DND-41 (cell line): Measurements from ENCODE around the gene ZMYND11.

Experiments used
- ATAC-seq: fragments of 200-7000 bp; cut with Tn5 transposase; 3 replicates; pipeline ENCODE4 v1.9.1; 2021; ENCODE audit warnings: low read depth; ENCODE audit not compliant: insufficient read depth
- DNase-seq: peaks from one replicate; pipeline ENCODE4 v3.0.0-alpha.2; 2020
- H2AFZ ChIP-seq: 2 replicates; pipeline ENCODE4 v1.6.0; 2012; ENCODE audit warnings: low read depth, low read length
- H3K27ac ChIP-seq: 2 replicates; pipeline ENCODE4 v1.5.1; 2012; ENCODE audit warnings: low read length, inconsistent platforms
- H3K27me3 ChIP-seq: fragments of 200-600 bp; sonication (generic); 2 replicates; pipeline ENCODE4 v1.6.0; 2012; ENCODE audit warnings: low read length, mild to moderate bottlenecking, inconsistent platforms; ENCODE audit not compliant: insufficient read depth, poor library complexity
- H3K36me3 ChIP-seq: 2 replicates; pipeline ENCODE4 v1.5.1; 2012; ENCODE audit warnings: low read length, inconsistent platforms; ENCODE audit not compliant: insufficient read depth
- H3K4me1 ChIP-seq: 2 replicates; pipeline ENCODE4 v1.5.1; 2012; ENCODE audit warnings: mild to moderate bottlenecking, low read length; ENCODE audit not compliant: insufficient read depth
- H3K4me2 ChIP-seq: 2 replicates; pipeline ENCODE4 v1.6.0; 2012; ENCODE audit warnings: mild to moderate bottlenecking, moderate library complexity, low read length, inconsistent platforms; ENCODE audit not compliant: insufficient read depth
- H3K4me3 ChIP-seq, 2 experiments: fragments of 200-600 bp in 1 of 2; shearing (Covaris generic) in 1 of 2; 2 replicates each; pipeline ENCODE4 v1.5.1; 2012 to 2016; ENCODE audit warnings: inconsistent platforms in 2 of 2, low read length in 2 of 2, mild to moderate bottlenecking in 2 of 2, low read depth in 1 of 2, moderate library complexity in 1 of 2
- H3K79me2 ChIP-seq: 2 replicates; pipeline ENCODE4 v1.6.0; 2012; ENCODE audit warnings: low read length, inconsistent platforms; ENCODE audit not compliant: insufficient read depth
- H3K9ac ChIP-seq: 2 replicates; pipeline ENCODE4 v1.6.0; 2012; ENCODE audit warnings: low read depth, mild to moderate bottlenecking, inconsistent platforms, low read length, moderate library complexity
- H3K9me3 ChIP-seq: 2 replicates; pipeline ENCODE4 v1.5.1; 2012; ENCODE audit warnings: low read length, moderate library complexity, mild to moderate bottlenecking, inconsistent platforms; ENCODE audit not compliant: insufficient read depth, severe bottlenecking
- H4K20me1 ChIP-seq: 2 replicates; pipeline ENCODE4 v1.6.0; 2012; ENCODE audit warnings: low read length; ENCODE audit not compliant: insufficient read depth
- EZH2 ChIP-seq: IDR thresholded peaks from 3 replicates; pipeline ENCODE4 v1.6.1; 2012; ENCODE audit warnings: borderline replicate concordance, low read depth, mild to moderate bottlenecking, moderate library complexity, low read length, inconsistent platforms; ENCODE audit not compliant: severe bottlenecking
- TF ChIP-seq, protein P1 (sequence below): IDR thresholded peaks from 2 replicates; pipeline ENCODE4 v1.5.1; 2012; ENCODE audit warnings: borderline replicate concordance, low read length, moderate library complexity, mild to moderate bottlenecking; ENCODE audit not compliant: poor library complexity, severe bottlenecking; ENCODE audit errors: extremely low read depth

Gene ZMYND11

DNA sequence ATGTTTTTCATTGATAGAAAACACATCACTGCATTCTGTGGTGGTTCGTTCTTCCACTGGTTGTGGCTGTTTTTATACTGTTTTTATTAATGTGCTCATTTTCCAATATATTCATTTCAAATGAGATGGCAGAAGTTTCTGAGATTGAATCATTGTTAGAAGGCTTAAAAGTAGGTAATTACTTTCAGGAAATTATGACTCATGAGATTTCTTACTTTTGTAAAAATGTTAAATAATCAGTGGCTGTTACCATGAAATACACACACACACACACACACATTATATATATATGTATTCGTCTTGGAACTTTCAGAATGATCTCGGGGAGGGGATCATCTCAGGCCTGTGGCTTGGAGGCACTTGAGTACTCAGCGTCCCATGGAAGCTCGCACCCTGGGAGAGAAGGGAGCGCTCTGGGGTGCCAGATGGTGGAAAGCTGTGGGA lies 66.1 kb downstream of the ZMYND11 start:
- peaks cover 5% of the 10 kb centered on the region; the same call in 1 of the 2 replicates for H3K36me3 ChIP-seq
- TF ChIP-seq, protein P1, sequence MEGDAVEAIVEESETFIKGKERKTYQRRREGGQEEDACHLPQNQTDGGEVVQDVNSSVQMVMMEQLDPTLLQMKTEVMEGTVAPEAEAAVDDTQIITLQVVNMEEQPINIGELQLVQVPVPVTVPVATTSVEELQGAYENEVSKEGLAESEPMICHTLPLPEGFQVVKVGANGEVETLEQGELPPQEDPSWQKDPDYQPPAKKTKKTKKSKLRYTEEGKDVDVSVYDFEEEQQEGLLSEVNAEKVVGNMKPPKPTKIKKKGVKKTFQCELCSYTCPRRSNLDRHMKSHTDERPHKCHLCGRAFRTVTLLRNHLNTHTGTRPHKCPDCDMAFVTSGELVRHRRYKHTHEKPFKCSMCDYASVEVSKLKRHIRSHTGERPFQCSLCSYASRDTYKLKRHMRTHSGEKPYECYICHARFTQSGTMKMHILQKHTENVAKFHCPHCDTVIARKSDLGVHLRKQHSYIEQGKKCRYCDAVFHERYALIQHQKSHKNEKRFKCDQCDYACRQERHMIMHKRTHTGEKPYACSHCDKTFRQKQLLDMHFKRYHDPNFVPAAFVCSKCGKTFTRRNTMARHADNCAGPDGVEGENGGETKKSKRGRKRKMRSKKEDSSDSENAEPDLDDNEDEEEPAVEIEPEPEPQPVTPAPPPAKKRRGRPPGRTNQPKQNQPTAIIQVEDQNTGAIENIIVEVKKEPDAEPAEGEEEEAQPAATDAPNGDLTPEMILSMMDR: no peak
- no peak for TF ChIP-seq EZH2
- H3K9ac ChIP-seq: no peak overlapping the region
- no peak overlapping the region for H3K27ac ChIP-seq
- no peak overlapping the region for H3K4me2 ChIP-seq
- peaks cover 4% of the 10 kb centered on the region; the same call in 1 of the 2 replicates for H4K20me1 ChIP-seq
- H3K79me2 ChIP-seq: peaks cover 12% of the 10 kb centered on the region; the same call in 1 of the 2 replicates
- no peak for ATAC-seq
- DNase-seq: no peak
- no peaks in the 10 kb centered on the region for H3K9me3 ChIP-seq
- H3K4me3 ChIP-seq: no peak overlapping the region
- H2AFZ ChIP-seq: no peak overlapping the region
- H3K27me3 ChIP-seq: no peaks in the 10 kb centered on the region
- no peaks in the 10 kb centered on the region for H3K4me1 ChIP-seq

DNA sequence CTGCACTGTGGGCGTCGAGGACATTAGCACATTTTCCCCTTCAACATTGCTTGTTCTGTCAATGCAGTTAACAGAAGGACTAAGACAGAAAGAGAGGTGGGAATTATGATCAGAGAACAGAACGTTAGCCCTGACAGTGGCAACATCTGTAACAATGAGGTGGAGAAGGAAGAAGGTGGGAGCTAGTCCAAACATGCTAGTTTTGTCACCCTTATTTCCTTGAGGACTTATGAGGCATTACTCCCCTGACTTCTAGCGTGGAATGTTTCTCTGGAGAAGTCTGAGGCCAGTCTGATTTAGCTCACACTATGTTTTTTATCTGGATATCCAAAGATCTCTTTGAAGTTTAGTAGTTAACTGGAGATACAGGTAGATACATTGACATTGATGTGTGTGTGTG lies 73.4 kb downstream of the ZMYND11 start:
- no peak for ATAC-seq
- no peaks in the 10 kb centered on the region for H3K4me1 ChIP-seq
- no peak overlapping the region for H3K4me3 ChIP-seq
- TF ChIP-seq EZH2: no peak
- TF ChIP-seq, protein P1: no peak
- no peak overlapping the region for H3K9ac ChIP-seq
- H3K27ac ChIP-seq: no peak overlapping the region
- H4K20me1 ChIP-seq: no peaks in the 10 kb centered on the region
- peaks cover 13% of the 10 kb centered on the region; the same call in 1 of the 2 replicates for H3K36me3 ChIP-seq
- H3K9me3 ChIP-seq: no peaks in the 10 kb centered on the region
- DNase-seq: no peak
- H3K4me2 ChIP-seq: no peak overlapping the region
- no peaks in the 10 kb centered on the region for H3K27me3 ChIP-seq
- peaks cover 14% of the 10 kb centered on the region; the same call in 1 of the 2 replicates for H3K79me2 ChIP-seq
- H2AFZ ChIP-seq: no peak overlapping the region

- Histone ChIP-seq H4K20me1 (no peaks in the 10 kb centered on the region; the same call in 1 of the 2 replicates), H3K4me1 (no peaks in the 10 kb centered on the region), H3K9me3 (no peaks in the 10 kb centered on the region), H3K27me3 (no peaks in the 10 kb centered on the region), H3K4me3 (no peak overlapping the region), H3K9ac (no peak overlapping the region), H3K36me3 (peaks cover 13% of the 10 kb centered on the region; the same call in 1 of the 2 replicates), H3K79me2 (peaks cover 14% of the 10 kb centered on the region; the same call in 1 of the 2 replicates), H2AFZ (no peak overlapping the region), H3K27ac (no peak overlapping the region), H3K4me2 (no peak overlapping the region)
- ATAC-seq: no peak
- no peak for TF ChIP-seq EZH2
- TF ChIP-seq, protein P1: peak; percentile 35
- no peak for DNase-seq
These were observed 74.1 kb downstream of the ZMYND11 start for GRCh38 chr10:209357-209756.

DNA sequence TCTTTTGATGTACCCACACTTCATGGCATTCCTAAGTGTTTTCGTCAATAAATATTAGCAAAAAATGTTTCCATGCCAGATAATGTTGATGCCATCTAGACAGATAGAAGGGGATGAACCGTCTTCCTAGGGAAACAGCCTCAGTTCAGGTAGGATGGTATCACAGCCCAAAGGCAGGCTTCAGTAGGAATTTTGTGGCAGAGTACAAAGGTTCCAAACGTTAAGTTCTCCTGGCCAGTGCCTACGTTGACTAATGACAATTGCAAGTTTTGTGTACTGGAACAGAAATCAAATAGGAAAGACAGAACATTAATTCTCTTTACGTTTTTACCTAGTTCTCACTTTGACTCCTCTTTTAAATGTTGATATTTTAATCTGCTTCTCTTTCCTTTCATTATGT lies 75.0 kb downstream of the ZMYND11 start:
- DNase-seq: no peak
- no peak overlapping the region for H3K4me3 ChIP-seq
- no peaks in the 10 kb centered on the region for H3K27me3 ChIP-seq
- ATAC-seq: no peak
- H4K20me1 ChIP-seq: no peaks in the 10 kb centered on the region; the same call in 1 of the 2 replicates
- peaks cover 14% of the 10 kb centered on the region; the same call in 1 of the 2 replicates for H3K36me3 ChIP-seq
- H3K9me3 ChIP-seq: no peaks in the 10 kb centered on the region
- no peak for TF ChIP-seq EZH2
- TF ChIP-seq, protein P1: no peak
- H3K9ac ChIP-seq: no peak overlapping the region
- peaks cover 9% of the 10 kb centered on the region; the same call in 1 of the 2 replicates for H3K79me2 ChIP-seq
- H3K4me2 ChIP-seq: no peak overlapping the region
- H3K27ac ChIP-seq: no peak overlapping the region
- H3K4me1 ChIP-seq: no peaks in the 10 kb centered on the region
- H2AFZ ChIP-seq: no peak overlapping the region
